Posterior vena cava (tissue), 2 donors: ENCODE data around the gene SAMSN1. TPM values are rescaled to one million over a fixed set of nuclear protein-coding genes. Genes with fewer than 3 reads are reported as not detected.
"Not testable (repeated sequence)": the region's sequence is repeated elsewhere in the genome, so short reads cannot be mapped to it uniquely, and the experiment has no call there.

Experiments
- DNase-seq: peaks from one replicate; pipeline ENCODE4 v3.0.0-alpha.2; 2020; ENCODE audit warnings: low spot score
- intact Hi-C, 2 donors: fragments of 100-400 bp; cut with DNase I; formaldehyde crosslinking; loops; one replicate each; pipeline versions ENCODE4 v1.14.1 to v1.14.2; 2022 to 2023
- total RNA-seq, 2 donors: library from RNA; stranded (reverse); fragmentation: NEBNext Ultra II Directional; extraction: Animal tissue kit (Norgen Biotek cat#: 25700); gene quantifications; one replicate each; pipeline ENCODE4 v1.2.1, GENCODE V29; 2021
- donor health status: DM: yes; HTN: yes; CAD: no.
- donor health status: DM: yes; HTN: yes; CAD: no.

Gene SAMSN1
- total RNA-seq, 2 donors from 2014 or later = 10.1 to 12.8 TPM

- DNase-seq, intact Hi-C loops: not testable (repeated sequence)
Observed at GRCh38 chr21:14494181-14494580, 51.9 kb downstream of the SAMSN1 start.

- DNase-seq = no peak
- intact Hi-C loops = no loop called here
Observed at GRCh38 chr21:14493731-14494130, 52.4 kb downstream of the SAMSN1 start.

GRCh38 chr21:14492931-14493330 lies 53.2 kb downstream of the SAMSN1 start:
- intact Hi-C loops = no loop called here
- DNase-seq = no peak

GRCh38 chr21:14491269-14491681 lies 54.8 kb downstream of the SAMSN1 start:
- DNase-seq = no peak
- intact Hi-C loops = no loop called here

GRCh38 chr21:14488672-14489204 lies 57.4 kb downstream of the SAMSN1 start:
- DNase-seq = no peak
- intact Hi-C loops = no loop called here

- DNase-seq = no peak
- intact Hi-C loops = no loop called here
Observed at GRCh38 chr21:14487490-14488432, 58.4 kb downstream of the SAMSN1 start.

GRCh38 chr21:14486869-14487268 lies 59.2 kb downstream of the SAMSN1 start:
- DNase-seq = no peak
- intact Hi-C loops = no loop called here

- no peak for DNase-seq
- intact Hi-C loops = no loop called here
Observed at GRCh38 chr21:14484188-14485009, 61.7 kb downstream of the SAMSN1 start.

- intact Hi-C loops = no loop called here
- DNase-seq = no peak
Observed at GRCh38 chr21:14483296-14483695, 62.8 kb downstream of the SAMSN1 start.

GRCh38 chr21:14482165-14482564 lies 64.0 kb downstream of the SAMSN1 start:
- intact Hi-C loops = no loop called here
- DNase-seq = no peak

GRCh38 chr21:14480411-14481031 lies 65.6 kb downstream of the SAMSN1 start:
- intact Hi-C loops = no loop called here

GRCh38 chr21:14479241-14479786 lies 66.8 kb downstream of the SAMSN1 start:
- DNase-seq = no peak
- intact Hi-C loops = no loop called here

More at GRCh38 chr21:14480411-14481031, 65.6 kb downstream of the SAMSN1 start:
- DNase-seq = no peak

GRCh38 chr21:14477841-14478240 lies 68.3 kb downstream of the SAMSN1 start:
- intact Hi-C loops = no loop called here

GRCh38 chr21:14477133-14477532 lies 69.0 kb downstream of the SAMSN1 start:
- intact Hi-C loops = no loop called here
- no peak for DNase-seq

More at GRCh38 chr21:14477841-14478240, 68.3 kb downstream of the SAMSN1 start:
- no peak for DNase-seq

GRCh38 chr21:14474995-14475394 lies 71.1 kb downstream of the SAMSN1 start:
- no peak for DNase-seq
- intact Hi-C loops = no loop called here

GRCh38 chr21:14469641-14470040 lies 76.5 kb downstream of the SAMSN1 start:
- no peak for DNase-seq
- intact Hi-C loops = no loop called here

GRCh38 chr21:14466715-14467114 lies 79.4 kb downstream of the SAMSN1 start:
- intact Hi-C loops = no loop called here
- DNase-seq = no peak

GRCh38 chr21:14457762-14458161 lies 88.4 kb downstream of the SAMSN1 start:
- intact Hi-C loops = no loop called here
- DNase-seq = no peak

- DNase-seq = no peak
- intact Hi-C loops = no loop called here
Observed at GRCh38 chr21:14456911-14457310, 89.2 kb downstream of the SAMSN1 start.
